Endothelial cell of umbilical vein (primary cell): Measurements from ENCODE around the gene SLC17A9. TPM values are rescaled to one million over a fixed set of nuclear protein-coding genes. Genes with fewer than 3 reads are reported as not detected.

Experiments used
- BruUV-seq: library from RNA; stranded (reverse); fragments of 400-500 nt; replicated peaks from 2 replicates; lab custom pipeline; 2021; lab: Mats Ljungman, UMichigan
- CTCF ChIA-PET: fragments of 300-600, 350-600 bp; sonication (Branson Sonifier 250); formaldehyde crosslinking; loops from one replicate; lab custom pipeline; 2021; ENCODE audit warnings: antibody characterized with exemption, inconsistent platforms; lab: Charles Lee
- POLR2A ChIA-PET: fragments of 300-600, 350-600 bp; sonication (Branson Sonifier 250); formaldehyde crosslinking; loops from one replicate; lab custom pipeline; 2021; ENCODE audit warnings: antibody characterized with exemption, inconsistent platforms; lab: Charles Lee
- DNase-seq: peaks from one replicate; pipeline ENCODE4 v3.0.0-alpha.2; 2011; ENCODE audit warnings: low read depth, low spot score
- FAIRE-seq: peaks from 2 replicates; lab custom pipeline; 2011; peaks lifted over from hg19 to GRCh38; lab: Jason Lieb, UNC
- H2AFZ ChIP-seq: 2 replicates; pipeline ENCODE4 v1.6.0; 2012; ENCODE audit warnings: low read depth, low read length, control low read depth, inconsistent platforms
- H3K27ac ChIP-seq: 2 replicates; pipeline ENCODE4 v1.5.1; 2011; ENCODE audit warnings: low read depth, mild to moderate bottlenecking, control low read depth, low read length, moderate library complexity; ENCODE audit not compliant: insufficient read depth
- H3K27me3 ChIP-seq, 2 experiments: 2 replicates each; pipeline versions ENCODE4 v1.6.0 to v1.6.1; 2011; ENCODE audit warnings: low read length in 2 of 2, mixed read lengths in 1 of 2; ENCODE audit not compliant: control insufficient read depth in 2 of 2, insufficient read depth in 2 of 2
- H3K36me3 ChIP-seq, 2 experiments: 2 replicates in 1 of 2; 3 replicates in 1 of 2; pipeline ENCODE4 v1.5.1; 2011; ENCODE audit warnings: low read length in 2 of 2, mild to moderate bottlenecking in 1 of 2, moderate library complexity in 1 of 2; ENCODE audit not compliant: control insufficient read depth in 2 of 2, insufficient read depth in 2 of 2; ENCODE audit errors: extremely low read depth in 1 of 2
- H3K4me1 ChIP-seq: 3 replicates; pipeline ENCODE4 v1.5.1; 2011; ENCODE audit warnings: mild to moderate bottlenecking, low read length; ENCODE audit not compliant: control insufficient read depth, insufficient read depth; ENCODE audit errors: extremely low read depth
- H3K4me2 ChIP-seq: 2 replicates; pipeline ENCODE4 v1.6.1; 2011; ENCODE audit warnings: low read length, control low read depth, mixed read lengths; ENCODE audit not compliant: insufficient read depth
- H3K4me3 ChIP-seq, 3 experiments: fragments of 200-600 bp in 1 of 3; sonication (generic), shearing (Covaris generic) in 1 of 3; replicated peaks in 1 of 3; 2 replicates each; pipeline ENCODE4 v1.5.1; 2011 to 2016; ENCODE audit warnings: control low read depth in 3 of 3, low read length in 3 of 3, mild to moderate bottlenecking in 2 of 3, inconsistent platforms in 1 of 3, low read depth in 1 of 3, moderate library complexity in 1 of 3; ENCODE audit not compliant: insufficient read depth in 1 of 3
- H3K79me2 ChIP-seq: 2 replicates; pipeline ENCODE4 v1.6.0; 2012; ENCODE audit warnings: low read length, inconsistent platforms; ENCODE audit not compliant: control insufficient read depth, insufficient read depth
- H3K9ac ChIP-seq: replicated peaks from 2 replicates; pipeline ENCODE3; 2011; ENCODE audit warnings: low read length, control low read depth; ENCODE audit not compliant: insufficient read depth; ENCODE audit errors: extremely low read depth
- H3K9me1 ChIP-seq: replicated peaks from 3 replicates; pipeline ENCODE4 v1.6.0; 2011; ENCODE audit warnings: mild to moderate bottlenecking, low read length; ENCODE audit not compliant: control insufficient read depth, insufficient read depth; ENCODE audit errors: extremely low read depth
- H3K9me3 ChIP-seq: replicated peaks from 2 replicates; pipeline ENCODE4 v1.5.1; 2012; ENCODE audit warnings: low read length, inconsistent platforms; ENCODE audit not compliant: control insufficient read depth, insufficient read depth
- H4K20me1 ChIP-seq: replicated peaks from 2 replicates; pipeline ENCODE3; 2011; ENCODE audit warnings: mild to moderate bottlenecking, low read length; ENCODE audit not compliant: control insufficient read depth, insufficient read depth; ENCODE audit errors: extremely low read depth
- EZH2 ChIP-seq: IDR thresholded peaks from 2 replicates; pipeline ENCODE4 v1.6.1; 2012; ENCODE audit warnings: borderline replicate concordance, low read depth, mild to moderate bottlenecking, moderate library complexity, low read length, inconsistent platforms; ENCODE audit not compliant: severe bottlenecking
- FOS ChIP-seq: IDR thresholded peaks from 2 replicates; pipeline ENCODE4 v1.6.1; 2011; ENCODE audit warnings: mild to moderate bottlenecking, low read length, moderate library complexity, borderline replicate concordance; ENCODE audit not compliant: insufficient read depth
- GATA2 ChIP-seq: IDR thresholded peaks from 2 replicates; pipeline ENCODE4 v1.7.0; 2011; ENCODE audit warnings: low read depth, mild to moderate bottlenecking, moderate library complexity, mixed read lengths, low read length; ENCODE audit not compliant: insufficient read length, insufficient read depth
- JUN ChIP-seq: IDR thresholded peaks from 2 replicates; pipeline ENCODE4 v1.6.1; 2011; ENCODE audit warnings: borderline replicate concordance, low read depth; ENCODE audit not compliant: insufficient read length, insufficient read depth
- MYC ChIP-seq: IDR thresholded peaks from one replicate; pipeline ENCODE4 v1.6.1; 2011; ENCODE audit warnings: mild to moderate bottlenecking, low read depth, low read length
- POLR2A ChIP-seq: IDR thresholded peaks from 2 replicates; pipeline ENCODE4 v1.6.1; 2012; ENCODE audit warnings: low read depth, mild to moderate bottlenecking, control low read depth, low read length
- POLR2AphosphoS5 ChIP-seq: IDR thresholded peaks from 2 replicates; pipeline ENCODE4 v1.6.1; 2012; ENCODE audit warnings: low read depth, mild to moderate bottlenecking, control low read depth, low read length, moderate library complexity; ENCODE audit not compliant: insufficient read depth
- dilution Hi-C: fragments of 300-500 bp; cut with MboI; formaldehyde crosslinking; loops from one replicate; pipeline ENCODE4 v1.15.0; 2019; ENCODE audit warnings: low sequenced_read_pairs; ENCODE audit not compliant: extremely low pct_ligation_motif_present
- intact Hi-C: fragments of 100-400 bp; cut with micrococcal nuclease; formaldehyde crosslinking; loops from one replicate; pipeline ENCODE4 v1.10.0; 2022
- polyA plus RNA-seq, 4 experiments: library from polyadenylated mRNA; depleted of rRNA in 3 of 4; stranded (reverse) in 3 of 4; unstranded in 1 of 4; fragments of >200 nt; gene quantifications; 2 replicates each; pipeline versions ENCODE4 v1.2.1 to v1.2.3, GENCODE V29; 2011 to 2012; ENCODE audit warnings: missing spikeins in 1 of 4
- total RNA-seq: library from RNA; stranded (reverse); gene quantifications from 2 replicates; pipeline ENCODE4 v1.2.3, GENCODE V29; 2021
- TF ChIP-seq, protein P1 (sequence below), 2 donors: IDR thresholded peaks; 1 replicate in 1 of 2; 2 replicates in 1 of 2; pipeline ENCODE4 v1.5.1; 2011; ENCODE audit warnings: low read length in 2 of 2, mild to moderate bottlenecking in 2 of 2, moderate library complexity in 2 of 2, control low read depth in 1 of 2, inconsistent platforms in 1 of 2, low read depth in 1 of 2; ENCODE audit not compliant: insufficient read depth in 1 of 2; ENCODE audit errors: extremely low read depth in 1 of 2
- TF ChIP-seq, protein P2 (sequence below): IDR thresholded peaks from 2 replicates; pipeline ENCODE4 v1.6.1; 2011; ENCODE audit not compliant: insufficient read depth, insufficient read length

Gene SLC17A9
- total and polyA plus RNA-seq, 2 donors (not counting 3 experiments of a cell fraction or from before 2014, with no cell fraction given): 38.2 to 44.5 TPM

GRCh38 chr20:62918147-62918546 is 34.4 kb upstream of the SLC17A9 start:
- CTCF ChIA-PET: interaction anchor here (0.8 to 1.2 kb wide), 2 partner anchors 10 to 11 kb away, joined by 3 read pairs; no protein-coding TSS in a partner anchor
- no TSS peak for BruUV-seq
- POLR2A ChIA-PET: no interaction called here

More at GRCh38 chr20:62918147-62918546, 34.4 kb upstream of the SLC17A9 start:
- dilution Hi-C loops: no loop called here
- Histone ChIP-seq H3K9me1 (no peaks in the 10 kb centered on the region), H3K27me3 (no peaks in the 10 kb centered on the region), H3K4me1 (peaks cover 10% of the 10 kb centered on the region), H3K4me2 (no peak overlapping the region), H3K9me3 (no peaks in the 10 kb centered on the region), H3K4me3 (no peak overlapping the region), H4K20me1 (peaks cover 28% of the 10 kb centered on the region), H3K9ac (no peak overlapping the region), H2AFZ (no peak overlapping the region), H3K79me2 (peaks cover 100% of the 10 kb centered on the region), H3K27ac (no peak overlapping the region), H3K36me3 (peaks cover 0 to 2% of the 10 kb centered on the region in 2 experiments)
- DNase-seq (no peak), FAIRE-seq (no peak)
- intact Hi-C loops: no loop called here
- TF ChIP-seq FOS (no peak), EZH2 (no peak), JUN (no peak), POLR2AphosphoS5 (no peak), GATA2 (no peak), POLR2A (no peak), MYC (no peak)
- TF ChIP-seq, protein P1, sequence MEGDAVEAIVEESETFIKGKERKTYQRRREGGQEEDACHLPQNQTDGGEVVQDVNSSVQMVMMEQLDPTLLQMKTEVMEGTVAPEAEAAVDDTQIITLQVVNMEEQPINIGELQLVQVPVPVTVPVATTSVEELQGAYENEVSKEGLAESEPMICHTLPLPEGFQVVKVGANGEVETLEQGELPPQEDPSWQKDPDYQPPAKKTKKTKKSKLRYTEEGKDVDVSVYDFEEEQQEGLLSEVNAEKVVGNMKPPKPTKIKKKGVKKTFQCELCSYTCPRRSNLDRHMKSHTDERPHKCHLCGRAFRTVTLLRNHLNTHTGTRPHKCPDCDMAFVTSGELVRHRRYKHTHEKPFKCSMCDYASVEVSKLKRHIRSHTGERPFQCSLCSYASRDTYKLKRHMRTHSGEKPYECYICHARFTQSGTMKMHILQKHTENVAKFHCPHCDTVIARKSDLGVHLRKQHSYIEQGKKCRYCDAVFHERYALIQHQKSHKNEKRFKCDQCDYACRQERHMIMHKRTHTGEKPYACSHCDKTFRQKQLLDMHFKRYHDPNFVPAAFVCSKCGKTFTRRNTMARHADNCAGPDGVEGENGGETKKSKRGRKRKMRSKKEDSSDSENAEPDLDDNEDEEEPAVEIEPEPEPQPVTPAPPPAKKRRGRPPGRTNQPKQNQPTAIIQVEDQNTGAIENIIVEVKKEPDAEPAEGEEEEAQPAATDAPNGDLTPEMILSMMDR (IDR thresholded peaks at IDR 0.05; ENCODE audit: extremely low read depth in 1 of 2, insufficient read depth in 1 of 2, low read depth in 1 of 2, low read length in 2 of 2): no peak
- TF ChIP-seq, protein P2, sequence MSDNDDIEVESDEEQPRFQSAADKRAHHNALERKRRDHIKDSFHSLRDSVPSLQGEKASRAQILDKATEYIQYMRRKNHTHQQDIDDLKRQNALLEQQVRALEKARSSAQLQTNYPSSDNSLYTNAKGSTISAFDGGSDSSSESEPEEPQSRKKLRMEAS: no peak
